Stimulated activated CD4-positive, alpha-beta T cell treated with anti-CD3 and anti-CD28 coated beads, Interleukin-2, amount 100 ng/mL, for 4 hours (primary cell): Measurements from ENCODE around the gene AMH.

Source experiments
- DNase-seq: peaks from one replicate; pipeline ENCODE4 v3.0.0-alpha.2; 2020; ENCODE audit warnings: low read depth

The AMH gene

DNA sequence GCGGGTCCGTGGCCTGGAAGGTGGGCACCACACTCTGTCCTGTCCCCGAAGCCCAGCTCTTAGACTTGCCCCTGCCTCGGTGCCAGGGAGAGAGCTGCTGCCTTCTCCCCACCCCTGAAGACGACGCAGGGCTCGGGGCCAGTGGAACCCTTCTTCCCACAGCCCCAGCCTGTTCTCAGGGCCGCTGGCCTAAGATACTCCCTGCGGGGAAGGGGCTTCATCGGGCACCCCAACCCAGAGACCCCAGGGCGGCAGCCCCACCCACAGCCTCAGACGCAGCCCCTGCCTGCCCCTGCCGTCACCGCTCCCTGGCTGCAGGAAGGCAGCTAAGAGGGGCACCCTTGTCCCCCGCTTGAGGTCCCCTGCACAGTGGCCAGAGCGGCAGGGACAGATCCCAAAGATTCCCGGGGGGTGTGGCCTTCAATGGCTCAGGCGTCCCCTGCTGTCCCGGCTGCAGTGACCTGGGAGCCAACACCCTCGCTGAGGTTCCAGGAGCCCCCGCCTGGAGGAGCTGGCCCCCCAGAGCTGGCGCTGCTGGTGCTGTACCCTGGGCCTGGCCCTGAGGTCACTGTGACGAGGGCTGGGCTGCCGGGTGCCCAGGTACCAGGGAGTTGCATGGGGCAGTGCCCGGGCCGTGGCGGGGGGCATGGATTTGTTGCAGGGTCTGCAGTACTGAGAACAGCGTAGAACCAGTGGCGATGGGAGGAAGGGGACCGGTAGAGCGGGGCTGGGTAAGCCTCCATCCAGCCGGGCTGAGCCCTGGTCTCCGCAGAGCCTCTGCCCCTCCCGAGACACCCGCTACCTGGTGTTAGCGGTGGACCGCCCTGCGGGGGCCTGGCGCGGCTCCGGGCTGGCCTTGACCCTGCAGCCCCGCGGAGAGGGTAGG is 1.0 kb downstream of the AMH start:
- no peak for DNase-seq

DNA sequence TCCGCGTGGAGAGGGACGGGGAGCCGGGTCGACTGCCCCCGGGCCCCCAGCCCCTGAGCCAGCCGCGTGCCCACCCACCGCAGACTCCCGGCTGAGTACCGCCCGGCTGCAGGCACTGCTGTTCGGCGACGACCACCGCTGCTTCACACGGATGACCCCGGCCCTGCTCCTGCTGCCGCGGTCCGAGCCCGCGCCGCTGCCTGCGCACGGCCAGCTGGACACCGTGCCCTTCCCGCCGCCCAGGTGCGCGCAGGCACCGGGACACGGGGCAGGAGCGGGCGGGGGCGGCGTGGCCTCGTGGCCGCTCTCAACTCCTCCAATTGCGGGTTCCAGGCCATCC is 1.6 kb downstream of the AMH start:
- no peak for DNase-seq

DNA sequence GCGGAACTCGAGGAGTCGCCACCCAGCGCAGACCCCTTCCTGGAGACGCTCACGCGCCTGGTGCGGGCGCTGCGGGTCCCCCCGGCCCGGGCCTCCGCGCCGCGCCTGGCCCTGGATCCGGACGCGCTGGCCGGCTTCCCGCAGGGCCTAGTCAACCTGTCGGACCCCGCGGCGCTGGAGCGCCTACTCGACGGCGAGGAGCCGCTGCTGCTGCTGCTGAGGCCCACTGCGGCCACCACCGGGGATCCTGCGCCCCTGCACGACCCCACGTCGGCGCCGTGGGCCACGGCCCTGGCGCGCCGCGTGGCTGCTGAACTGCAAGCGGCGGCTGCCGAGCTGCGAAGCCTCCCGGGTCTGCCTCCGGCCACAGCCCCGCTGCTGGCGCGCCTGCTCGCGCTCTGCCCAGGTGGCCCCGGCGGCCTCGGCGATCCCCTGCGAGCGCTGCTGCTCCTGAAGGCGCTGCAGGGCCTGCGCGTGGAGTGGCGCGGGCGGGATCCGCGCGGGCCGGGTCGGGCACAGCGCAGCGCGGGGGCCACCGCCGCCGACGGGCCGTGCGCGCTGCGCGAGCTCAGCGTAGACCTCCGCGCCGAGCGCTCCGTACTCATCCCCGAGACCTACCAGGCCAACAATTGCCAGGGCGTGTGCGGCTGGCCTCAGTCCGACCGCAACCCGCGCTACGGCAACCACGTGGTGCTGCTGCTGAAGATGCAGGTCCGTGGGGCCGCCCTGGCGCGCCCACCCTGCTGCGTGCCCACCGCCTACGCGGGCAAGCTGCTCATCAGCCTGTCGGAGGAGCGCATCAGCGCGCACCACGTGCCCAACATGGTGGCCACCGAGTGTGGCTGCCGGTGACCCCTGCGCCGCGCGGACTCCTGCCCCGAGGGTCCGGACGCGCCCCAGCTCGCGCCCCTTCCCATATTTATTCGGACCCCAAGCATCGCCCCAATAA is 2.3 kb downstream of the AMH start:
- no peak for DNase-seq

DNA sequence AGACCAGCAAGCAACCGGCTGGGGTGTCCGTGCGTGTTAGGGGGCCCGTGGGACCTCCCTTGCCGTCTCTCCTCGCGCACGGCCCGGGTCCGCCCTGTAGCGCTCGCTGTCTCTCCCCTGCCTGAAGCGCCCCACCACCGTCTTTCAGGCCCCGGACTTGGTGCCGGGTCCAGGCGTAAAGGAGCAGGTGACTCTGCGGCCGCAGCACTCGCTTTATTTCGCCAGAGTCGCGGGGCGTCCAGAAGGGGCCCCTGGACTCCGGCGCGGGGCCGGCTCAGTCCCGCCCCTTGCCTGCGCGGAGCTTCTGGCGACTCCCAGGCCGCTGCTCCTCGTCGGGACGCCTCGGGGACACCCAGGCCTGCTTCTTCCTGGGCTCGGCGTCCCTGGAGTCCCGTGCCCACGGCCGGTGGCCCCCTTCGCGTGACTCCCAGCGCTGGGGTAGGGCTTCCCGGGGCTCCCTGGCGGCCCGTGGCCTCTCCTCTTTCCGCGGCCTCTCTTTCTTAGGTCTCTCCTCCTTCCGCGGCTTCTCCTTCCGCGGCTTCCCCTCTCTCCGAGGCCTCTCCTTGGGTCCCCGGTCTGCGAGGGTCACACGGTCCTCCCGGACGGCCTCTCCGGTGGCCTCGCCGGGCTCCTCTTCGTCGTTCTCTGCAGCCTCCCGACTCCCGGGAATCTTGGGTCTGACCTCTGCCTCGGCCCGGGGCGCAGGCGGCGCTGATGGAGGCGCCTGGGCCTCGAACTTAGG is 3.1 kb downstream of the AMH start:
- no peak for DNase-seq

DNA sequence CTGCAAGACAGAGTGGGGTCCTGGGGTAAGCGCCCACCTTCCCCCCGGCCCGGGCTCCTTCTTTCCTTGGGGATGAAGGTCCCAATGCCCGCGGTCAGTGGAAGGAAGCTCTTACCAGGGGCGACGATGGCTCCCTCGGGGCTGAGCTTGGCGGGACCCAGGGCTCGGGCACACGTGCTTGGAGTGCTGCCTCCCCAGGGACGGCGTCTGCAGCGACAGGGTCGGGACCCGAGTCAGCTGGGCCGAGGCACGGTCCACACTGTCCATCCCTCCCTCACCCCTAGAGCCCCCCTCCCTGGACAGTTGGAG is 3.6 kb downstream of the AMH start:
- DNase-seq, result no peak

DNA sequence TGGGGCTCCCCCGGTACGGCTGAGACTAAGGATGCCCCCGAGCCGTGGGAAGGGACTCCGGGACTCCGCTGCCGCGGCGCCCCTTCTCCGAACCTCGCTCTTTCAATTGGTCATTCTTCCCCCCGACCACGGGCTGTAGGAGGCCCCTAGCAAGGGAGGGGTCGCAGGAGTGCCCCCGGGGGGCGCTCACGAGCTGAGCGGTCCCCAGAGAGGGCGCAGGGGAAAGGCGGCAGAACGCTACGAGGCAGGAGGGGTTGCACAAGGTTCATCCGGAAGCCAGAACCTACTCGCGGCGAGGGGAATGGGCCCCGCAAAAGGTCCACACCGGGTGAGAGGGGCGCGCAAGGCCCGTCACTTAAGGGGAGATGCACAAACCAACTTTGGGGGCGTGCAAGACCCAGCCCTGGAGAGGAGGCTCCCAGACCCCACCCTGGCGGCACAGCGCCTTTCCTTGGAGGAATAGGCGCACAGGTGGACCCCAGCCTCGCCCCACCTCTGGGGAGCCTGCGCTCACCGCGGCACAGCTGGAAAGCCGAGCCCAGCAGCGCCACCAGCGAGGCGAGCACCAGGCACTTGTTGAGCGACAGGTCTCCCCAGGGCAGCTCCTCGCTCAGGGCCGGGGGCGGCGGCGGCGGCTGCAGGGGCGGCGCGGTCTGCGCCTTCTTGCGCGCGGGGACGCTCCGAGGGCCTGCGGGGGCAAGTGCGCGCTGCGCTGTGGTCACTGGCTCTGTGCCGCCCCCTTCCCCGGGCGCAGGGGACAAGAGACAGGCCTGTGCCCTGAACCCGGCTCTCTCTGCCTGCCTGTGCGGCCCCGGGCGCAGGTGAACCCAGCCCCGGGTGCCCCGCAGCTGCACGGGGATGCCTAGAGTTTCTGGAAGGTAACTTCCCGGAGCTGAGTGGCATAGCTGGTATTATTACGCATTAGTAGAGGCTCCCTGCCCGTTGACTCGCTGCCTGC is 4.3 kb downstream of the AMH start:
- no peak for DNase-seq

DNA sequence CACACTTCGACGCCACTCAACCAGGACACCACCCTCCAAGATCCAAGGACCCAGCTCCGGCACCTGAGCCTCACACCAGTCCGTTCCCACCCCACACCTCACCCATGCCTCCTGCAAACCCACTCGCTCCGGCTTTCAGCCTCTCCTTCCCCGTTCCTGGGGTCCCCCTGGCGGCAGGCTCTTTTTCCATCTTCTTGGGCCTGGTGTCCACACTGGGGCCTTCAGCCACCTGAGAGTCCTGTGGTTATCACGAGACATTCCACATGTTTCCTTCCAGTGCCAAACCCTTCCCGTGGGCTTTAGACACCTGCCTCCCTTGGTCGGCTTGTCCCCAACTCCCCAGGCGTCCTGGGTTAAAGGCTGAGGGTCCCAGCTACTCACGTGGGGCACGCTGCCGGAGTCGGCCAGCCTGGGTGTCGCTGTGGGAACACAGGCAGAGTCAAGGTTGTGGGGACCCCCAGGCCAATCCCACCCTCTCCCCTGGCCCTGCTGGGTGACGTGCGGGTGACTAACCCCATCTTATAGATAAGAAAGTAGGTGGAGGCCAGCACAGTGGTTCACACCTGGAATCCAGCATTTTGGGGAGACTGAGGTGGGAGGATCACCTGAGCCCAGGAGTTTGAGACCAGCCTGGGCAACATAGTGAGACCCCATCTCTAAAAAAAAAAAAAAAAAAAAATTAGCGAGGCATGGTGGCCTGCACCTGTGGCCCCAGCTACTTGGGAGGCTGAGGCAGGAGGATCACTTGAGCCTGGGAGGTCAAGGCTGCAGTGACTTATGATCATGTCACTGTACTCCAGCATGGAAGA is 5.1 kb downstream of the AMH start:
- no peak for DNase-seq

DNA sequence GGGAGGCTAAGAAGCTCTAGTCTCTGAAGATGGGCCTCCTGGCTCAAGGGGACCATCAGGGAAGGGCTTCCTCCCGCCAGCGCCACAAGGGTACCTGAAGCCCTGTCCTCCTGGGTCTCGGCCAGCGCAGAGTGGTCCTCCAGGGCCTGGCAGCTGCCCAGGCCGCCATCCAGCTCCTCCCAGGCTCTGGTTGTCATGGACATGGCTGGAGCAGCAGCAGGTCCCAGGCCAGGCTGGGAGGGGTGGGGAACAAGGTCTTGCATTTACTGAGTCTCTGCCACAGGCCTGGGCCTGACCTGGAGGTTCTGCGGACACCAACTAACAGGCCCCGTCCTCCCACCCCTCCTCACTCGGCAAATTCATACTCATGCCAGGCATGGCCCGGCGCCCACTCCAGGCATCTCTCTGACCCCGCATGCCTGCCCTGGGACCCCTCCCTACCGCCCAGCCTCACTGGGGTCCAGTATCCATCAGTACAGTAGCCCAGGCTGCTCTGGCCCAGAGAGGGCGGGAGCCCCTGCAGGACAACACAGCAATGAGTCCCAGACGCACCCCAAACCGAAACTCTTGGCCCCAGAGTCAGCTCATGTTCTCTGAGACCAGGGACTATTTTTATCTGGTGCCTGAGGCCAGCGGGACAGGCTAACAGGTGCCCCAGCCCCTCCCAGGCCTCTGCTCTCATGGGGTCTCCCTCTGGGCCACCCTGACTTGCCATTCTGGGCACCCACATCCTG is 6.2 kb downstream of the AMH start:
- DNase-seq, result no peak

DNA sequence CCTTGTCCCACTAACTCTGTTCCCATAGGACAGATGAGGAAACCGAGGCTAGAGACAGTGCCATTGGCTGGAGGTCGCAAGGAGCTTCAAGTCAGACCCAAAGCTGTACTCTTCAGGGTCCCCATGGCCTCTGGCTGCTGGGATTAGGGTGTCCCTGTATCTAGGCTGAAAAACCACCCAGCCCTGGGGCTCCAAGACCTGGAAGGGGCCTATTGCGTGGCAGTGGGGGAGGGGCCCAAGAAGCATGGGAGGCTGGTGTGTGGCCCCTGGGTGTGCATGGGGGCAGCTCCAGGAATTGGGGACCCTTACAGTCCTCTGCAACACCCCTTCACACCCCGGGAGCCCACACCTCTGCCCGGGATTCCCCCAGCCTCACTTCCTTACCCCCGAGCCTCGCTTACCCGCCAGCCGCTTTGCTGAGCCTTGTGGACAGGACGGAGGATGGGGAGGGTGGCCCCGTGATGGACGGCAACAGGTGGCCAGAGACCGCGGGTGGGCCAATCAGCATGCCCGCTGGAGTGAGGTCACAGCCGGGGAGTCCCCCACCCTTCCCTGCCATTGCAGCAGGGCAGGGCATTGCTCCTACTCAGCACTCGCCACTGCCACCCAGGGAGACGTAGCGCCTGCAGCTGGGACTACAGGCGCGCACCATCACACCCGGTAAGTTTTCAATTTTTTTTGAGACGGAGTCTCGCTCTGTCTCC is 7.0 kb downstream of the AMH start, which contains the start of gene JSRP1:
Gene JSRP1 (minus strand): TSS at position 436 of the 704 bp plus-strand sequence. CDS start 1,103 bp downstream, outside the sequence.
- no peak for DNase-seq

DNA sequence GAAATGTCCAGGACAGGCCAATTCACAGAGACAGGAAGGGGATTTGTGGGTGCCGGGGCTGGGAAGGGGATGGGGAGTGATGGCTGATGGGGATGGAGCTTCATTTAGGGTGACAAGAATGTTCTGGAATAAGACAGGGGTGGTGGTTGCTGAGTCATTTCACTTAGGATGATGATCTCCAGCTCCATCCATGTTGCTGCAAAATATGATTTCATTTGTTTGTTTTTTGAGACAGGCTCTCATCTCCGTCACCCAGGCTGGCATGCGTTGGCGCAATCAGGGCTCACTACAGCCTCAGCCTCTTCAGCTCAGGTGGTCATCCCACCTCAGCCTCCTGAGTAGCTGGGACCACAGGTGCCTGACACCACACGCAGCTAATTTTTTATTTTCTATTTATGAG is 10.2 kb downstream of the AMH start:
- no peak for DNase-seq

DNA sequence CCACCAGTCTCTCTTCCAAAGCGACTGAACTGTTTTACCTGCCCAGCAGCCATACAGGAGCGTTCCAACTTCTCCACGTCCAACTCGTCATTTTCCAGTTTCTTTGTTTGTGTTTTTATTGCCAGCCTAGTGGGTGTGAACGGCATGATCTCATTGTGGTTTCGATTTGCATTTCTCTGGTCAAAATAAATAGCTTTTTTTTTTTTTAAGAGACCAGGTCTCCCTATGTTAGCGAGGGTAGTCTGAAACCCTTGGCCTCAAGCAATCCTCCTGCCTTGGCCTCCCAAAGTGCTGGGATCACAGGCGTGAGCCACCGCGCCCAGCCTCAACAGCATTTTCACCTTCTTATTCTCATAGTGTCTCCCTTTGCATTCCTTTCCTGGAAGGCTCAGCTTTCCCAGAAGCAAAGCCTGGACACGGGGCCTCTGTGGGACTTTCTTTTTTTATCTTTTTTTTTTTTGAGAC is 11.2 kb downstream of the AMH start:
- DNase-seq, result no peak

DNA sequence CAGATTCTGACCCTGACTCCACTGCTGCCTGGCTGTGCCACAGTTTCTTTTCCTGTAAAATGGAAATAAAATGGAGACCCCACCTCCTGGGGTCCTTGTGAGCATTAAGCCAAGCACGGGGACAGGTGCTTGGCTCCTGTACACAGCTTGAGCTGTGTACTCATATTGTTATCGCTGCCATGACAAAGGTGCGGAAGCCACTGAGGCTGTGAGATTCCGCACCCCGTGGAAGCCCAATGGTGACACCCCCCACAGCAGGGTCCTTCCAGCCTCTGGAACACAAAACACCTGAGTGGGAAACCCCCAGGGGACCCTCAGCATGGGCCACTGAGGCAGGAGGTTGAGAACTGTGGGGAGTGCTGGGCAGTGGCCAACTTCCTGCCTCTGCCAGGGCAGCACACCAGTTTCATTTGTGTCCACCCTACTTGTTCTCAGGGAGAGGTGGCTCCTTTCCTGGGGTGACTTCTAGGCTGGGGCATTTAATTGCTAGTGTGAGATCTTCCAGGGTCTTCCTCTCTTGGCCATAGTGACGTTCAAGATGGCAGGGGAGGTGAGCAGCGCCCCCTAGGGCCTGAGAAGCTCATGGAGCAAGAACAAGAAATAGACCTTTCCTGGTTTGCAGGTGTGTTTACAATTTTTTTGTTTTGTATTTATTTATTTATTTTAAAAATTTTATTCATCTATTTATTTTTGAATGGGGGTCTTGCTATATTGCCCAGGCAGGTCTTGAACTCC is 12.5 kb downstream of the AMH start:
- no peak for DNase-seq

DNA sequence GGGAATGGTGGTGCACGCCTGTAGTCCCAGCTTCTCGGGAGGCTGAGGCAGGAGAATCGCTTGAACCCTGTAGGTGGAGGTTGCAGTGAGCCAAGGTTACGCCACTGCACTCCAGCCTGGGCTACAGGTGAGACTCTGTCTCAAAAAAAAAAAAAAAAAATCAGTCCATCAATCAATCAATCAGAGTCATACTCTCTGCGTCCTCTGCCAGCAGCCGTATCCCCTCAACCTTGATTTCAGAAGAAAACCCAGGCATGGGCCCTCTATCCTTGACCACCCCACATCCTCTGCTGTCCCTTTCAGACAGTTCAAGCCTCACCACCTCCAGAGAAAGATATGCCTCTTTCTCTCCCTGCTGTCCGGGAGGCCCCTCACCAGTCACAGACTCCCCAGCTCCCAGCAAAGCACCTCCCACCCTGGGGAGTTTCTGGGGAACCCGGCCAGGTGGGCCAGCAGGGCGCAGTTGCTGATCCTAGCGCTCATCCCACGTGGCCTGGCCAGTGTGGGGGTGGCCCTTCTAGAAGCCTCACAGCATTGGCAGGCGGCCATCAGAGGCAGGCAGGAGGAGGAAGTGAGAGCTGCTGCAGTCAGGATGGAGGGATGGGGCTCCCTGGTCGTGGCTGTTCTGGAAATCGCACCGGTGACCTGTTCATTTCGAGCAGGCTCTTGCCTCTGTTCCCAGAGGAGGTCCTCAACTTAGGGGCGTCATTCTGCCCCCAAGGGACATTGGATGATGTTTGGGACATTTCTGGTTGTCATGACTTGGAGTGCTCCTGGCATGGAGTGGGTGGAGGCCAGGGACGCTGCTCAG is 17.3 kb downstream of the AMH start:
- no peak for DNase-seq

DNA sequence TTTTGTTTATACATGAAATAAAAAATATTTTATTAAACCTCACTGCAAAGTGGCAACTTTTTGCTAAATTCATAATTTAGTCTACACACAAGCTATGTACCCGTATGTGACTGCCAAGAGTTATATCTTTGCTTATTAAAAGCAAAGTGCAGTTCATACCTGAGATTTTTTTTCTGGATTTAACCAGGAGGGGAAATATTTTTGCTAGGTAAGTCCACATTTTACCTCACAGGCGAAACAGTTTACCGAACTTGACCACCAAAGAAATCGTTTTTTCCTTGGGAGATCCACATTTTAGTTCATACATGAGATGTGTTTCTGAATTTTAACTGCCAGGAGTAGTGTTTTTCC is 19.3 kb downstream of the AMH start:
- DNase-seq, result no peak

DNA sequence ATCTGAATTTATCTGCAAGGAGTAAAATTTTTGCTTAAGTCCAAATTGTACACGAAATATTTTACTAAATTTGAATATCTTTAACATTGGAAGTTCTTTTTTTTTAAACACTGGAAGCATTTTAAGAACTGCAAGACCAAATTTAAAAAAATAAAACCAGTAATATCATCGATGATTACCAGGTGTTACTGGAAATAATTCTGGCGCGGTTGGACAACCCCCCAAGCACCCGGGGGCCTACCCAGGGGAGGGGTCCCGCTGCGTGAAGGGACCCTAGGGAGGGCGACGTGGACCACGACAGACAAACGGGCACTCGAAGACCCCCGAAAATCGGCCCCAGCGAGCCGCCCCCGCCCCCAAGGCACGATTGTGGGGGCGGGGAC is 19.7 kb downstream of the AMH start:
- DNase-seq, result no peak

DNA sequence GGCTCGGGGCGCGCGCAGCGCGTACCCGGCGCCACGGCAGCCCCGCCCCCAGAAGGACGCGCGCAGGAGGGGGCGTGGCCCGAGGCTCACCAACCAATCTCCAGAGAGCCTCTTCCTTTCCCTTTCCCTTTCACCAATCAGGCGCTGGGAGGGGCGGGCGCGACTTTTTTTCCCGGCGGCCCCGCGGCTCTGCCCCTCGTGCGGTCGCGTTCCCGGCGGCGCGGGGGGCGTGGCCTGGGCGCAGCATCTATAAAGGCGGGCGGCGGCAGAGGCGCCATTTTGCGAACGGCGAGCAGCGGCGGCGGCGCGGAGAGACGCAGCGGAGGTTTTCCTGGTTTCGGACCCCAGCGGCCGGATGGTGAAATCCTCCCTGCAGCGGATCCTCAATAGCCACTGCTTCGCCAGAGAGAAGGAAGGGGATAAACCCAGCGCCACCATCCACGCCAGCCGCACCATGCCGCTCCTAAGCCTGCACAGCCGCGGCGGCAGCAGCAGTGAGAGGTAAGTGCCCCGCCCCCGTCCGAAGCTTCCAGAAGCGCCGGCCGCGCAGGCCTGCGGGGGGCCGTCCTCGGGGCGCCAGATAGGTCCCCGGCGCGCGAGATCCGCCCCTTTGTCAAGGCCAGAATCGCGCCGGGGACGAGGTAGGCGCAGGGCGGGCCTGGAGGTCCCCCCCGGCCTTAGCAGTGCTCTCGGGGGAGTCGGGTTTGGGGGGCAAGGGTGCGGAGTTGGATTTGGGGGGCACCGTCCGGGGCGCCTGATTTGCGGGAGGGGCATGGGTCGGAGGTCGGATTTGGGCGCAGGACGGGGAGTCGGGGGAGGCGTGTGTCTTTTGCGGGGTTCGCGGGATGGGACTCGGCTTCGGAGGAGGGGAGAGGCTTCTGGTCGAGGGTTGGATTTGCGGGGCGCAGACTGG is 20.4 kb downstream of the AMH start:
- peak; percentile 98 for DNase-seq

DNA sequence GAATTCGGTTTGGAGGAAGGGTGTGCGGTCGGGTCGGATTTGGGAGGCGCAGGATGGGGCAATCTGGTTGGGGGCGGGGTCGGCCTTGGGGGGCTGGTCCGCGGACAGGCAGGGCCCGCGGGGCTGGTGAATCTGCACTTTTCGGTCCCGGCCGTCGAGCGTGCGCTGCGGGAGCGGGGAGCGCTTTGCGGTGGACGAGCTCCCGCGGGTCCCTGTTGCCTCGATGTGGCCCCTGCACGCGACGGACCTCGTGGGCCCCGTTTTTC is 21.0 kb downstream of the AMH start:
- DNase-seq, result no peak
